Natural killer cell (primary cell): Measurements from ENCODE around the gene MOCS2. TPM values are rescaled to one million over a fixed set of nuclear protein-coding genes. Genes with fewer than 3 reads are reported as not detected.

Source experiments
- ATAC-seq, 3 donors: fragments of 150-1000 bp in 2 of 3; fragments of 200-7000 bp in 1 of 3; cut with Tn5 transposase; 1 replicate in 1 of 3; 2 replicates in 2 of 3; pipeline ENCODE4 v1.10.0; 2021; ENCODE audit warnings: mild to moderate bottlenecking in 2 of 3, moderate library complexity in 2 of 3
- DNase-seq, 2 donors: peaks; one replicate each; pipeline versions ENCODE4 v3.0.0 to v3.0.0-alpha.2; 2013 to 2021; ENCODE audit warnings: mixed read lengths in 1 of 2
- H3K27ac ChIP-seq: one replicate; pipeline ENCODE4 v1.5.1; 2013; ENCODE audit warnings: mild to moderate bottlenecking, low read length
- H3K27me3 ChIP-seq: one replicate; pipeline ENCODE4 v1.6.1; 2013; ENCODE audit warnings: low read length; ENCODE audit not compliant: control insufficient read depth, insufficient read depth
- H3K36me3 ChIP-seq: one replicate; pipeline ENCODE4 v1.6.1; 2013; ENCODE audit warnings: low read length; ENCODE audit not compliant: control insufficient read depth, insufficient read depth
- H3K4me1 ChIP-seq: one replicate; pipeline ENCODE4 v1.6.1; 2013; ENCODE audit warnings: low read length; ENCODE audit not compliant: control insufficient read depth, insufficient read depth
- H3K4me3 ChIP-seq: one replicate; pipeline ENCODE4 v1.5.1; 2013; ENCODE audit warnings: low read length
- H3K9me3 ChIP-seq: one replicate; pipeline ENCODE4 v1.6.1; 2013; ENCODE audit warnings: low read length; ENCODE audit not compliant: control insufficient read depth, insufficient read depth
- H3K27ac Mint-ChIP-seq, 2 donors: one replicate each; pipeline ENCODE4 v1.8.0; 2022; ENCODE audit warnings: mild to moderate bottlenecking in 2 of 2, mixed read lengths in 2 of 2, moderate library complexity in 1 of 2
- H3K27me3 Mint-ChIP-seq, 2 donors: one replicate each; pipeline ENCODE4 v1.8.0; 2022; ENCODE audit warnings: low read depth in 2 of 2, mixed read lengths in 2 of 2
- H3K36me3 Mint-ChIP-seq: one replicate; pipeline ENCODE4 v1.8.0; 2022; ENCODE audit warnings: mixed read lengths
- H3K4me1 Mint-ChIP-seq, 2 donors: one replicate each; pipeline ENCODE4 v1.8.0; 2022; ENCODE audit warnings: mixed read lengths in 2 of 2
- H3K4me3 Mint-ChIP-seq: one replicate; pipeline ENCODE4 v1.8.0; 2022; ENCODE audit warnings: mild to moderate bottlenecking, moderate library complexity, mixed read lengths
- H3K9me3 Mint-ChIP-seq, 2 donors: one replicate each; pipeline ENCODE4 v1.8.0; 2022; ENCODE audit warnings: mixed read lengths in 2 of 2
- WGBS: methylation state at CpG from one replicate; pipeline ENCODE4 v1.1.7; 2013; ENCODE audit warnings: missing lambda C conversion rate; ENCODE audit not compliant: insufficient coverage; 5-methylcytosine and 5-hydroxymethylcytosine counted together
- intact Hi-C: fragments of 100-400 bp; cut with micrococcal nuclease; formaldehyde crosslinking; loops from one replicate; pipeline ENCODE4 v1.14.2; 2022
- total RNA-seq, 4 donors: library from RNA; stranded (reverse); fragments of 120-200 nt in 1 of 4; gene quantifications; one replicate each; pipeline versions ENCODE4 v1.2.3 to v1.2.4, GENCODE V29; 2013 to 2022
- TF ChIP-seq, protein P1 (sequence below): fragments of 200-600 bp; IDR thresholded peaks from one replicate; pipeline ENCODE4 v1.8.0; 2022; ENCODE audit warnings: antibody characterized with exemption

MOCS2 gene
- total RNA-seq, 3 donors from 2014 or later (not counting 1 experiment from before 2014, with no cell fraction given) = 13.8 to 15.9 (median 14.7) TPM

DNA sequence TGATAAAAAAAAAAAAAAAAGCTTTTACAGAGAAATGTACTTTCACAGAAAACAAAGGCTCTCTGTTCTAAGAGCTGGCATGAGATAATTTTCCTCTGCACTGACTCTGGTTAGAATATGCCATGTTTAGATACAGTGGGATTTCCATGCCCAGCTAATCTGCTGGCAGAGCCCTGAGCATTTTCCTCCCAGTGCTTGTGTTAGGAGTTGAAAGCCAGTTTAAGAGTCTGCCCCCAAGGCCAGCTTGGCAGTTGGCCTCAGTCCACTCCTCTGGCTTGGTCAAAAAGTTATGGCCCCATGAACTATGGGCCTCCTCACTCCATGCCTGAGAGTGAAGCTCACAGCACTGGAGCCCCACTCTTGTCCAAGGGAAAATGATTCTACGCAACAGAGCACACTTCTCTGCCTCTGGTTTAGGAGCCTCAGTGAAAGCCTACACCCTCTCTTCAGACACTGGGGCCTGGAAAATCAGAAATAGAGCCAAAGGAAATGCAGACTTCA is 21.9 kb downstream of the MOCS2 start:
- H3K4me3 Mint-ChIP-seq = no peak overlapping the region
- H3K4me3 ChIP-seq = no peak overlapping the region
- H3K27me3 ChIP-seq = no peaks in the 10 kb centered on the region
- H3K36me3 ChIP-seq = no peaks in the 10 kb centered on the region
- no peaks in the 10 kb centered on the region for H3K9me3 Mint-ChIP-seq
- DNase-seq (no peak), ATAC-seq (no peak)
- H3K9me3 ChIP-seq = no peaks in the 10 kb centered on the region
- intact Hi-C loops = no loop called here
- no peak overlapping the region for H3K27ac ChIP-seq
- no peak overlapping the region for H3K27ac Mint-ChIP-seq
- H3K36me3 Mint-ChIP-seq = no peaks in the 10 kb centered on the region
- TF ChIP-seq, protein P1, sequence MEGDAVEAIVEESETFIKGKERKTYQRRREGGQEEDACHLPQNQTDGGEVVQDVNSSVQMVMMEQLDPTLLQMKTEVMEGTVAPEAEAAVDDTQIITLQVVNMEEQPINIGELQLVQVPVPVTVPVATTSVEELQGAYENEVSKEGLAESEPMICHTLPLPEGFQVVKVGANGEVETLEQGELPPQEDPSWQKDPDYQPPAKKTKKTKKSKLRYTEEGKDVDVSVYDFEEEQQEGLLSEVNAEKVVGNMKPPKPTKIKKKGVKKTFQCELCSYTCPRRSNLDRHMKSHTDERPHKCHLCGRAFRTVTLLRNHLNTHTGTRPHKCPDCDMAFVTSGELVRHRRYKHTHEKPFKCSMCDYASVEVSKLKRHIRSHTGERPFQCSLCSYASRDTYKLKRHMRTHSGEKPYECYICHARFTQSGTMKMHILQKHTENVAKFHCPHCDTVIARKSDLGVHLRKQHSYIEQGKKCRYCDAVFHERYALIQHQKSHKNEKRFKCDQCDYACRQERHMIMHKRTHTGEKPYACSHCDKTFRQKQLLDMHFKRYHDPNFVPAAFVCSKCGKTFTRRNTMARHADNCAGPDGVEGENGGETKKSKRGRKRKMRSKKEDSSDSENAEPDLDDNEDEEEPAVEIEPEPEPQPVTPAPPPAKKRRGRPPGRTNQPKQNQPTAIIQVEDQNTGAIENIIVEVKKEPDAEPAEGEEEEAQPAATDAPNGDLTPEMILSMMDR = no peak
- peaks cover 4 to 9% of the 10 kb centered on the region in 2 donors for H3K27me3 Mint-ChIP-seq
- no peaks in the 10 kb centered on the region for H3K4me1 Mint-ChIP-seq
- no peaks in the 10 kb centered on the region for H3K4me1 ChIP-seq
- 94% methylated on average over 1 of the region's 1 CpG for WGBS

DNA sequence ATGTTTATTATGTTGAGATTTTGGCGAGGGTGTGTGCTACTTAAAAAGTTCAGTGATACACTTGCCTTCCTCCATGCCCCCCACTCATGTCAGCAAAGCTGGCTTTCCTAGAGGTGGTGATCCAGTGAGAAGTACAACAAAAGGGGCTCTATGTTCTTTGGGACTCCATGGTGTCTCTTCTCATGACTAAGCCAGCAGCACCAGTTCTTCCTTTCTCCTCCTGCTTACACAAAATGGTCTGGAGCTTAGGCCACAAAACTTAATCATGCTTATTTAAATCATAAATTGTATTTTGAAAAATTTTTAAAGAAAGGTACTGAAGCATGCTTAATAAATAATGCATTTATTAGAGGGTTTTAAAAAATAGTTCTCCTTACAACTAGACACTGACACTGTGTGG is 22.4 kb downstream of the MOCS2 start:
- no peak overlapping the region for H3K4me3 ChIP-seq
- no peak overlapping the region for H3K27ac Mint-ChIP-seq
- peaks cover 4 to 9% of the 10 kb centered on the region in 2 donors for H3K27me3 Mint-ChIP-seq
- no peaks in the 10 kb centered on the region for H3K9me3 Mint-ChIP-seq
- DNase-seq (no peak), ATAC-seq (no peak)
- H3K36me3 ChIP-seq = no peaks in the 10 kb centered on the region
- no peaks in the 10 kb centered on the region for H3K4me1 ChIP-seq
- TF ChIP-seq, protein P1 = no peak
- H3K27ac ChIP-seq = no peak overlapping the region
- H3K27me3 ChIP-seq = no peaks in the 10 kb centered on the region
- no peaks in the 10 kb centered on the region for H3K36me3 Mint-ChIP-seq
- no CpG with 5 or more reads among the region's 1 CpG for WGBS
- H3K4me3 Mint-ChIP-seq = no peak overlapping the region
- no peaks in the 10 kb centered on the region for H3K9me3 ChIP-seq
- no peaks in the 10 kb centered on the region for H3K4me1 Mint-ChIP-seq
- intact Hi-C loops = no loop called here

DNA sequence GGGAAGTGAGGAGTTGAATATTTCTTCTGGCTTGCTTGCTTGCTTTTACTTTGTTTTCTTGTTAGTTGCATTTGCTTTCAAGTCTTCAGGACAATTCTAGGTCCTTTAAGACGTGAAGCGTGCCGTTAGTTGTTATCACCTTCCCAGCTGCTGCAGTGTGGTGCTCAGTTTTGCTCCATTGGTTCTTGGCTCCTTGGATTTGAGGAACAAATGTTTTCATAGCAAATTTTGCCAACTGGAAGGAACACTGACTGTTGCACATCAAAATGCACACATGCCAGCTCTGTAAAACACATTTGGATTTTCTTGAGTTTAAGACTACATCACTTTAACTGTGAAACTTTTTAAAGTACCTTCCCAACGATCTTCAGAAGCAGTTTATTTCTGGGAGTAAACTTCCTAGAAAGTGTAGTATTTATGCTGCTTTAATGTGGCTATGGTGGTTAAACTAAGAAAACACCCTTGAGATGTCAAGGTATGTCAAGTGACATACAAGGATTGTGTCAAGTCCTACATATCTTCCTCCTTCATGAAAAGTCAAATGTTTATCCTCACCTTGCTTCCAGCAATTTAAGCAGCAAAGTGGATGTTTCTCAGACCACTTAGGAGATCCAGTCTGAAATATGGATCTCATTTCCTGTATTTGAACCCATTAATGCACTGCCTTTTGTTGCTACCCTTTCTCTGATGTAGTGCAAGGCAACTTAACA is 24.9 kb downstream of the MOCS2 start:
- H3K9me3 Mint-ChIP-seq = no peaks in the 10 kb centered on the region
- H3K4me1 Mint-ChIP-seq = no peaks in the 10 kb centered on the region
- Histone ChIP-seq H3K4me1 (no peaks in the 10 kb centered on the region), H3K36me3 (no peaks in the 10 kb centered on the region), H3K27me3 (no peaks in the 10 kb centered on the region), H3K9me3 (no peaks in the 10 kb centered on the region), H3K4me3 (no peak overlapping the region), H3K27ac (no peak overlapping the region)
- no peak overlapping the region for H3K4me3 Mint-ChIP-seq
- intact Hi-C loops = no loop called here
- 92% methylated on average over 3 of the region's 4 CpGs for WGBS
- ATAC-seq = no peak
- no peak overlapping the region for H3K27ac Mint-ChIP-seq
- no peak for DNase-seq
- H3K36me3 Mint-ChIP-seq = no peaks in the 10 kb centered on the region
- peaks cover 4 to 9% of the 10 kb centered on the region in 2 donors for H3K27me3 Mint-ChIP-seq
- TF ChIP-seq, protein P1 = no peak

DNA sequence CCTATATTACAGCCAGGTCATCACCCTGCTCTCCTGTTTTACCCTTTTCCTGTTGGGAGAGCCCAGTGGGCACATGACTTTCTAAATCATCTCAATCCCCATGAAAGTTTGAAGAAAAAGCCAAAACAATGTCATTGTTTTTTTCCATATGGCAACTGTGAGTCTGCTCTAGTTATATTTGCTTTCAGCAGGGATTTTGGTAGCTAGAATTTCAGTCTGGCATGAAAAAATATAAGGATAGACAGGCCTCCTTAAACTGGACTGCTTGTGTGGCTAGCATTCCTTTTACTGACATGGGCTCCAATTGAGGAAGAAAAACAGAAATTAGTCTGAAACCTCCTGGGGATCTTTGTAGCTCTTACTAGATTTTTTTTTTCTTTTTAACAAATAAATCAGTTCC is 25.6 kb downstream of the MOCS2 start:
- intact Hi-C loops = no loop called here
- TF ChIP-seq, protein P1 = no peak

More for the DNA sequence above, 25.6 kb downstream of the MOCS2 start:
- DNase-seq = no peak
- Mint-ChIP-seq H3K27me3 (peaks cover 4 to 9% of the 10 kb centered on the region in 2 donors), H3K4me3 (no peak overlapping the region), H3K36me3 (no peaks in the 10 kb centered on the region), H3K4me1 (no peaks in the 10 kb centered on the region), H3K27ac (no peak overlapping the region), H3K9me3 (no peaks in the 10 kb centered on the region)
- H3K27me3 ChIP-seq = no peaks in the 10 kb centered on the region
- H3K4me1 ChIP-seq = no peaks in the 10 kb centered on the region
- no peak for ATAC-seq
- no peaks in the 10 kb centered on the region for H3K36me3 ChIP-seq
- H3K9me3 ChIP-seq = no peaks in the 10 kb centered on the region
- no peak overlapping the region for H3K4me3 ChIP-seq
- no peak overlapping the region for H3K27ac ChIP-seq
